ENCODE measurements around the gene AP3D1.

The AP3D1 gene

DNA sequence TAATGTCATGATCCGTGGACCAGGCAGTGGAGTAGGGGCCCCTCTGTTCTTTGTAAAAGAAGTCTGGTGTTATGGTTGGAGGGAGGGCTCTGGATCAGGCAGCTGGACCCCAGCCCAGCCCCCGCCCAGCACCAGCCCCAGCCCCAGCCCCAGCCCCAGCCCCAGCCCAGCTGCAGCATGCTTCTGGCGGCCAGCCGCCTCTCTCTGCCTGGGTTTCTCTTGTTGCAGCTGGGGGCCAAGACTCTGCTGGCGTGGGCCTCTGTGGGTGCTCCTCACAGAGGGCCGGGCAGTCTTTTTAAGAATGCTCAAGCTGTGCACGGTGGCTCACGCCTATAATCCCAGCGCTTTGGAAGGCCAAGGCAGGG lies 30.2 kb upstream of the AP3D1 start:
- DNase-seq (ENCODE audit: low spot score) = no peak

DNA sequence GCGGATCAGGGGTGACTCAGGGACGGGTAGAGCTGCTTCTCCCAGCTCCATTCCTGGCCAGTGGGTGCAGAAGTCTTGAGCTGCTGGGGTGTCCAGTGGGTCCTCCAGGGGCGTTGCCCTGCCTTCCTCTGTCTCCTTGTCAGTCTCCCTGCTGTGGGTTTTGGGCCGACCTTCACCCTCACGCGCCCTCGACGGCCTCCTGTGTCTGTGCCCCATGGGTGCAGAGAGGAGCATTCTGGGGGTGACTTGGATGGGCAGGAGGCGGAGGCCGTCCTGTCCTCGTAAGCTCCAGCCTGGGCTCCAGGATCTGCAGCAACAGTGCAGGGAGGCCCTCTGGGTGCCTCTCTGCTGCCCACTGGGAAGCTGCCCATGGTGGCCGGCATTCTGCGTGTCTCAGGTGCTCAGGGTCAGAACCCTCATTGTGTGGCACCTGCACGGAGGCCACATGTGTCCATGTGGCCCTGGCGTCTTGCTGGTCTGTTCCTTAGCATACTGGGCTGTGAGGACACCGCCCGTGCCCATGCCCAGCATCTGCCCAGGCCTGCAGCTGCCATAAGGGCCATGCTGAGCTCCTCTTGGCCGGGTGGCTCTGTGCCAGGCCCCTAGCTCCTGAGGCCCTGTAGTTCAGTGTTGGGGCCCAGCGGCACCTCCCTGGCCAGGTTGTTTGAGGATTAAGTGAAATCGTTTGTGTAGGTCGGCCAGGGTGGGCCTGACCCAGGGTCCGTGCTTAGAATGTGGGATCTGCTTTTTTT lies 29.7 kb upstream of the AP3D1 start:
- no peak for DNase-seq (ENCODE audit: low spot score)

DNA sequence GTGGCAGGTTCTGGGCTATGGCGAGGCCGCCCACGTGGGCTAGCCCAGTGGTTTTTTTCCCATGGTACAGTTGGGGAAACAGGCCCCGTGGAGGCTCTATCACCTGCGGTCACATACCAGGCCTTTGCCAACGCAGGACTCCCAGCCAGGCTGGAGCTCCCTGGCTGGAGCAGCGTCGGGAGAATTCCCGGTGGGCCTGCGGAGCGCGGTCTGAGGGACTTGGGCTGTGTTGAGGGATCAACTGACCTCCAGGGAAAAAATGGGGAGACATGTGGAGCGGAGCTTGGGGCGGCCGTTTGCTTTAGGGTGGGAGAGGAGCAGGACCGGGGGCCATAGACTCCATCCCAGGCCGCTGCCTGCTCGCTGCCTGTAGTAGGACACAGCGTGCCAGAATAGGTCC lies 28.7 kb upstream of the AP3D1 start:
- no peak for DNase-seq (ENCODE audit: low spot score)

DNA sequence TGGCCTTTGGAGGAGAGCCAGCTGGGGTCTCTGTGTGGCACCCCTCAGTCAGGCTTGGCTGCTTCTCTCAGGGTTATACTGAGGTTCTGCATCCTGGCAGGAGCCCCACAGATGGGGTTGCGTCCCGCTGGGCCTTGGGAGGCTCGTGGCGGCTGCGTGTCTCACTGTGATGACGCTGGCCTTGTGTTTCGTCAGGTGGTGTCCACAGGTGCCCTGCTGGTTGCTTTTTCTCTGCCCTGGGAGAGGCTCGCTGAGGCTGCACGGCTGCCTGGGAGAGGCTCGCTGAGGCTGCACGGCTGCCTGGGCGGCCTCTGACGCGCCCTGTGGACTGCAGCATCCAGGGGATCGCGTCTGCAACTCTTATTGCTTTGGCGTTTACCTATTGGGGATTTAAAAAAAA lies 27.7 kb upstream of the AP3D1 start:
- no peak for DNase-seq (ENCODE audit: low spot score)

DNA sequence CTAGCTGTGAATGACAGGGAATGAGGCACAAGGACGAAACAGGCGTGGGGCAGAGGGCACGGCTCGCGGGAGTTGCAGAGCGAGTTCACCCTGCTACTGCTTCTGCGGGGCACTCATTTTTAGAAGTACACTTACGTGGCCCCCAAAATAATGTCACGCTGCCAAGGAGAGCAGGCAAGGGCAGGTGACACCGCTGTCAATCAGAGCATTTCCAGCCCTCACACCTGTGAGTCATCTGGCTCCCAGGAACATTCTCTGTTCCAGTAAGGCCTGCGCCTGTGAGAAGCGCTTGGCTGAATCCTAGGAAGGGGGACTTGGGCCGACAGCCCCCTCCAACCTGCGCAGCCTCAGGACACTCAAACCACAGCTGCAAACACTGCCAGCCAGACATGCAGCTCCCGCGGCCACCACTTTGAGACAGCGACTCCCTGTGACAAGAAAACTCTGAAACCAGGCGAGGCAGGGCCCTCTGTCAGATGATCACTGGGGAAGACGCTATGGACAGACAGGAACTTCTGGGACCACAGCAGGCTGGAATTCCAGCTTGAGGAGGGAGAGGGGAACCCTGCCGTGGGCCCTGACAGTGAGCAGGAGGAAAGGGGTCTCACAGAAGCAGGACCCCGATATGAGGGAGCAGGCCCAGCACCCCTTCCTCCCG lies 25.1 kb upstream of the AP3D1 start:
- peak; percentile 58 for DNase-seq (ENCODE audit: low spot score)

DNA sequence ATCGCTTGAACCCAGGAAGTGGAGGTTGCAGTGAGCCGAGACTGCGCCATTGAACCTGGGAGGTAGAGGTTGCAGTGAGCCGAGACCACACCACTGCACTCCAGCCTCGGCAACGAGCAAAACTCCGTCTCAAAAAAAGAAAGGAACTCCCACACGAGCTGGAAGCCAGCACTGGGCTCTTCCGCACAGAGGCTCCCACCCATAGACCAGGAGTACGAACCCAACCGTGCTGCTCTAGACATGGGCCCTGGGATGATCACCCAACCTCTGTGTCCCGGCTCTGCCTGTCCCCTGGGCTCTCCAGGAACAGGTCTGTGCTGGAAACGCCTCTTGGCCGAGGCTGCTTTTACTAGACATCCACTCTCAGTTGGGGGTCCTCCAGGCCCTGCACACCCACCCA lies 24.4 kb upstream of the AP3D1 start:
- no peak for DNase-seq (ENCODE audit: low spot score)

DNA sequence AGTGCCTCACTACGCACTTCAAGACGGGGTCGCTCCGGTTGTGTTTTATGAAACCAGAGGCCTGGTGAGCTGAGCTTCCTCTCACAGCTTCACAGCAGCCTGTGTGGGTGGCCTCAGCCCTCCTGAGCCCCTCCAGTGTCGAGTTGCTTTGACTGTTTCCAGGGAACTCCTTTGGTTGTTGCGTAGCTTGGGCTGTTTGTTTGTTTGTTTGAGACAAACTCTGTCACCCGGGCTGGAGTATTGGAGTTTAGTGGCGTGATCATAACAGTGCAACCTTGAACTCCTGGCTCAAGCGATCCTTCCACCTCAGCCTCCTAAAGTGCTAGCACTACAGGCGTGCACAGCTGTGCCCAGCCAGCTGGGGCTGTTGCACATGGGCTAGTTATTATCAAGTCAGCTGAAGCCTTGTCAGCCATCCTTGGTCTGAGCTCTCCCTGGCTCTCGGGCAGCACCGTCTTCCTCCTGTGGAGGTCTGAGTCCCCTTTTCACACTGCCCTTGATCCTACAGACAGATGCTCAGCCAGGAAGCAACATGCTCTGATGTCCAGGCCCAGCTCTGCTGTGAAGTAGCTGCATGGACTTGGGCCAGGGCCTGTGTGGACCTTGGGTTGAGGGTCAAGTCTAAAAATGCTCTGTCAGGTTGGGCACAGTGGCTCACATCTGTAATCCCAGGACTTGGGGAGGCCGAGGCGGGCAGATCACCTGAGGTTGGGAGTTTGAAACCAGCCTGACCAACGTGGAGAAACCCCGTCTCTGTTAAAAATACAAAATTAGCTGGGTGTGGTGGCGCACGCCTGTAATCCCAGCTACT lies 22.6 kb upstream of the AP3D1 start:
- no peak for DNase-seq (ENCODE audit: low spot score)

DNA sequence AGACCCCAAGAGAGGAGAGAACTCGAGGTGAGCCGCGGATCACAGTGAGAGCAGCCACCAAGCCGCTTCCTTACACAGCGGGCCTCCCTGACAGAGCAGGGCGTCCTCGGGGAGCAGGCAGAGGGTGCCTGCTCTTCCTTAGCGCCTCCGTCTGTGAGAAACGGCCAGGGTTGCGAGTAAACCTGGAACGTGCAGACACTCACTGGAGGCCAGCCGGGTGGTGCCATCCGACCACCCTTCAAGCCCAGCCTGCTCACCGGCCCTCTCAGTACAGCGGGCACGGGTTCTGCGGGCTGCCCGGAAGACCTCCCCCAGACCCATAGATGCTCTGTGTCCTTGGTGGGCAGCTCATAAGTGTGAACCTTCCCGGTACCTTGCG lies 22.0 kb upstream of the AP3D1 start:
- DNase-seq (ENCODE audit: low spot score) = no peak

DNA sequence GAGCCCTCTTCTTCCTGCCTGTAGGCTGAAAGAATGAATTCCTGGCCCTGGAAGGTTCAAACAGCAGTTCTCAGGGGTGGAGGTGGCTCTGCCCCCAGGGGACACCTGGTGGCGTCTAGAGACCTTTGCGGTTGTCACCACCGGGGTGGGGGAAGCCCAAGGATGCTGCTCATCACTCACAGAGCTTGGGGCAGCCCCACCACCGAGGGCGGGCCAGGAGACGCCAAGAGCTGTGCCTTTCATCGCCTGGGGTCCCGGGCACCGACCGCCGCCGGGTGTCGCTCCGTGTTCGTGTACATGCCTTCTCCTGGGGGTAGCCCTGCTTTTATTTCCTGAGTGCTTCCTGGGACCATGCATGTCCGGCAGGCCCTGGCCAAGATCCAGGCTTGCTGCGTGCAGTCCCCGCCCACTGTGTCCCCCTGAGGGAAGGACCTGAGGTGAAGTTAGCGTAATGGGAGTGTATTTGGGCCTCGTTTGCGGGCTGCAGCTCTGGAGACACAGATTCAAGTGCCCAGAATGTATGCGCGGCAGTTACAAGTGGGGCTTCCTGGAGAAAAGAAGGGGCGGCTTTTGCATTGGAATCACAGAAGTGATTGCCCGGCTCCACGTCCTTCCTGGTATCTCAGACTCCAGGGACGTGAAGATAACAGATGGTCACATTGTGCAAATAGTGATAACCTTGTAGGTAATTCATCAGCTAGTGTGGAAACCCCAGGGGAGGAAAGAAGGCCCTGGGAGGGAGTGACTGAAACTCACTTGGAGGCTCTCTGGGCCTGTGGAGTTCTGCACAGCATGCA lies 20.2 kb upstream of the AP3D1 start:
- peak; percentile 6 for DNase-seq (ENCODE audit: low spot score)

DNA sequence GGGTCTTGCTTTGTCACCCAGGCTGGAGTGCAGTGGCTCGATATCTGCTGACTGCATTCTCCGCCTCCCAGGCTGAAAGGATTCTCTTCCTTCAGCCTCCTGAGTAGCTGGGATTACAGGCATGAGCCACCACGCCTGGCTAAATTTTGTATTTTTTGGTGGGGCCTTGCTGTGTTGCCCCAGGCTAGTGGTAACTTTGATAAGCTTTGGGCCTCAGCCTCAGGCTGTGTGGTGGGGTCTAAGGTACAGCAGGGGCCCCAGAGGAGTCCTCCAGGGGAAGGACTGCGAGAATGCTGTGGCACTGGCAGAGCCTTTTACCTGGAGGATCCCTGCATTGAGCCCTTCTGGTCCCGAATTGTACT lies 19.6 kb upstream of the AP3D1 start:
- no peak for DNase-seq (ENCODE audit: low spot score)

DNA sequence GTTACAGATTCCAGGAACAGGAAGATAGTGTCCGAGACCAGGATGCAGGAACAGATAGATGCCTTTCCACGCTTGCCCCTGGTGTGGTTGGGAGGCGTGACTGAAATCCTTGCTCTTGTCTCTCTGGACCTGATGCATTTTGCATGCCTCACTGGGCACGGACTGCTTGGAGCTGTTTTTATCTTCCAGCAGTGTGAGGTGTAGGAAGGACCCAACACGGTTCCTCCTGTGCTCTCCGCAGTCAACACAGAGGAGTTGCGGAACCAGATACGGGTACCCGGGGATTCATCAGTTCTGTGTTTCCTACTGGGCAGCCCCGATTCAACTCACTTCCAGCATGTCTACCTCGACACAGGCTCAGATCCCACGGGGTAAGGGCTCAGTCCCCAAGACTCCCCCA lies 18.9 kb upstream of the AP3D1 start:
- peak; percentile 47 for DNase-seq (ENCODE audit: low spot score)

DNA sequence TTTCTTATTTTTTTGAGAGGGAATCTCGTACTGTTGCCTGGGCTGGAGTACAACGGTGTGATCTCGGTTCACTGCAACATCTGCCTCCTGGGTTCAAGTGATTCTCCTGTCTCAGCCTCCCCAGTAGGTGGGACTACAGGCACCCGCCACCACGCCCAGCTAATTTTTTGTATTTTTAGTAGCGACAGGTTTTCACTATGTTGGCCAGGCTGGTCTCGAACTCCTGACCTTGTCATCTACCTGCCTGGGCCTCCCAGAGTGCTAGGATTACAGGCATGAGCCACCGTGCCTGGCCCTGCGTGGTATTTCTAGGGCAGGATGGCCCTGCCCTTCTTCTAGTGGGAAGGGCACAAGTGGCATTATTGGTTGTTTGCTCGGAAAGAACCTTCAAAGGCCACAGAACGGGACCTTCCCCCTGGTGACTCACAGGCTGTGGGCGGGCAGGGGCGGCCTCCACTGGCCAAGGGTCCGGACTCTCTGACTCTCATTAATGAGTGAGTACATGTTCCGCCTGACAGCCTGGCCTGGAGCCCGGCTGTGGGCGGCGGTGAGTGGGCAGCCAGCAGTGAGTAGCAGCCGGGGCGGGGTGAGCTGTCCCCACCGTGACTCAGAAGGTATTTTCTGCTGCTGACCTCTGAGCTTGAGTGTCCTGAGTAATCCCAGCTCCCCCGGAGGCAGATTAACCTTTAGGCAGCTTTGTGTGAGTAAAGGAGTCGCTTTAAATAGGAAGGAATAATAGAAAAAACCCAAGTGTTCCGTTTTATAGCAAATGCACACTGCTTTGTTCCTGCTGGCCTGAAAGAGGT lies 17.5 kb upstream of the AP3D1 start:
- peak; percentile 100 for DNase-seq (ENCODE audit: low spot score)

DNA sequence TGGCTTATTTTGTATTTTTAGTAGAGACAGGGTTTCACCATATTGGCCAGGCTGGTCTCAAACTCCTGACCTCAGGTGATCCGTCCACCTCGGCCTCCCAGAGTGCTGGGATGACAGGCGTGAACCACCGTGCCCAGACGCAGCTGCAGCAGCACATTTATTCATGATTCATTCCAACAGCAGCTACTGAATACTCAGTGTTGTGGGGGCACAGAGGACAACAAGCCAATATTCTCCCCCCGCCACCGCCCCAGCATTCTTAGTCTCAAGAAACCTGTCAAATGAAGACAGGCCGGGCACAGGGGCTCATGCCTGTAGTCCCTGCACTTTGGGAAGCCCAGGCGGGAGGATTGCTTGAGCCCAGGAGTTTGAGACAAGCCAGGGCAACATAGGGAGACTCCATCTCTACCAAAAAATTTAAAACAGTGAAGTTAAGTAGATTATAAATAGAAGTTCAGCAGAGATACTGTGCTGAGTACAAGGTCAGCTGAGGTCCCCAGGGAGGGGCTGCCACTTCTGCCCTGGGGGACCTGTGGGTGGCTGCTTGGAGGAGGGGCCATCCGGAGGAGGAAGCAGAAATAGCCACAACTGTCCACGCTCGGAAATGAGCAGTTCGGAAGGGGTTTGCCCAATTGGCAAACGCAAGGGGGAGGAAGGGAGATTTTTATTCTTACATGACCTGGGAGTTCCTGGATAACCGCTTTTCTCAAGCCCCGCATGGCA lies 16.7 kb upstream of the AP3D1 start:
- DNase-seq (ENCODE audit: low spot score) = peak; percentile 42

DNA sequence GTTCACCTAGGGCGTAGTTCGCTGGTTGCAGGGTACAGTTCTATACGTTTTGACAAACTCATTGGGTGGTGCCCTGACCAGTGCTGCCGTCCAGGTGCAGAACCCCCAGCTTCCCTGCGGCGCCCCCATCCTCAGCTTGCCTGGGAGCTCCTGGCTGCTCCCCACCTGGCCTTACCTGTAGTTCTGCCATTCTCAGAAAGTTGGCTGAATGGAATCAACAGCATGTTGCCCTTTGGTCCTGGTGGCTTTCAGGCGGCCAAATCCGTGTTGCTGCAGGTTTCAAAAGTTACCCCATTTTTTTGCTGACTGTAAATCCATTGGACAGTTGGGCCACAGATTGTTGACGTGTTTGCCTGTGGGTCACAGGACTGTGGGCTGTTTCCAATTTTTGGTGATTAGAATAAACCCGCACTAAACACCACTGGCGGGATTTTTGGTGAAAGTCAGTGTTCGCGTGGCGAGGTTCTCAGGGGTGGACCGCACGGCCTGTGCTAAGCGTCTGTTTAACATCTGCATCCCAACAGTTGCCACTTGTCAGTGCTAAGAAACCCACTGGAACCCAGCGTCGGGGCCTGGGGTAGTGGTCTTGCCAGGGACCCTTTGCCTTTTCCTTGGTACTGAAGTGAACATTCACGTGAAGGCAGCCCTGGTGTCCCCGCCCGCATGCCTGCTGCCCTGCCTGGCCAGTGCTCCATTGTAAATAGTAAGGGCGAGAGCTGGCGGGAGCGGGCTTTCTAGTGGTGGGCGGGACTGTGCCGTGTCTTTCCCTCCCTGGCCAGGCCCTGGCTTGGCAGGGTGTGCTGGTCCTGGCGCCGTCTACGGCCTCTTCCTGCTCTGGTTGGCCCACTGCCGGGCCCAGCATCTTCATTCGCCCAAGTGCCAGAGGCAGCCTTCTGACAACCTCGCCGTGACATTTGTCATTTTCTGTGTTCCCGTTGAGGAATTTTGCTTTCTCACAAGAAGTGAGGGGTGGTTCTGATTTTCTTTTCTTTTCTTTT lies 15.7 kb upstream of the AP3D1 start:
- DNase-seq (ENCODE audit: low spot score) = peak; percentile 49

DNA sequence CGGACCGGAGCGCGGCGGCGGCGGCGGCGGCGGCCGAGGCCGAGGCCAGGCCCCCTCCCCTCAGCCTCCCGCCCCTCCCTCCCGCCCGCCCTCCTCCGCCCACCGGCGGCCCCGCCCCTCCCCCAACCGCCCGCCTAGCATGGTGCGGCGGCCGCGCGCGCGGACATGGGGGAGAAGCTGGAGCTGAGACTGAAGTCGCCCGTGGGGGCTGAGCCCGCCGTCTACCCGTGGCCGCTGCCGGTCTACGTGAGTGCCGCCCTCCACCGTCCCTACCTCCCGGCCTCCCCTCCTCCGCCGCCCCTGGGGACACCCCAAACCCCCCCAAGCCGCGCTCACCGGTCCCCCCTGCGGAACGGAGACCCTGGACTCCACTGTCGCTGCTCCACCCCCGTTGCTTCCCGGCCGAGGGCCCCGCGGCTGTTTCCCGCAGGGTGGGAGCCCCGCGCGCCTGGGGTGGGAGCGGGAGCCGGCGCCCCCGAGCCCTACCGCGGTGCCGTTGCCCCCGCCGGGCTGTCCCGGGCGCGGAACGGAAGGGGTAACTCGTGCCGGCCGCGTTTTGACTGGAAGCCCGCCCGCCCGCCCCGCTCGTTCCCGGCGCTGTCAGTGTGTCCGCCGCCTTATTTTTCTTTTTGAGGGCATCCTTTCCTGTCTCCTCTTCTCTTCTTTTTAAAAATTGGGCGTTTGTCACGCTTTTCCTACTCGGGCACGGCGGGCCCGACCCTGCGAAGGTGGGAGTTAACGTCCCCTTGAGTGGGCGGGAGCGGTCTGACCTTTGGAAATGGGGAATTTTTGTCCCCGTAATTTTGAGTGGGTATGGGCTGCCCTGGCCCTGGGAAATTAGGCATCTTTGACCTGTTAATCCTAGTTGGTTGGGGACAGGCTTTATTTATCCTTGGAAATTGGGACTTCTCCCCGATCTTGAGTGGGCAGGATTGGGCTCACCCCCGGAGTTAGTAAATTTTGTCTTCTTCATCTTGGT lies 12.9 kb upstream of the AP3D1 start:
- DNase-seq (ENCODE audit: low spot score) = peak; percentile 20

DNA sequence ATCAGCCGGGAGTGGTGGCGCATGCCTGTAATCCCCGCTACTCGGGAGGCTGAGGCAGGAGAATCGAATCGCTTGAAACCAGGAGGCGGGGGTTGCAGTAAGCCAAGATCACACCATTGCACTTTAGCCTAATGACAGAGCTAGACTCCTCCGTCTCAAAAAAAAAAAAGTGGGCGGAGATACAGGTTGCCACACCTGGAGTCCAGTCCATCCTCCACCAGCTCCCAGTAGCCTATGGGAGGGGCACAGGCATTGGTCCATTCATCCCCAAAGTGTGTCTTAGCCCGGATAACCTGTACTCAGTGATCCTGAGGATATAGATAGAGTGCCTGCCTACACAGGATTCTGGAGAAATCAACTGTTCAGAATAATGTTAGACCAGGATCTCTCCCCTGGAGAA lies 9.0 kb upstream of the AP3D1 start:
- no peak for DNase-seq (ENCODE audit: low spot score)

DNA sequence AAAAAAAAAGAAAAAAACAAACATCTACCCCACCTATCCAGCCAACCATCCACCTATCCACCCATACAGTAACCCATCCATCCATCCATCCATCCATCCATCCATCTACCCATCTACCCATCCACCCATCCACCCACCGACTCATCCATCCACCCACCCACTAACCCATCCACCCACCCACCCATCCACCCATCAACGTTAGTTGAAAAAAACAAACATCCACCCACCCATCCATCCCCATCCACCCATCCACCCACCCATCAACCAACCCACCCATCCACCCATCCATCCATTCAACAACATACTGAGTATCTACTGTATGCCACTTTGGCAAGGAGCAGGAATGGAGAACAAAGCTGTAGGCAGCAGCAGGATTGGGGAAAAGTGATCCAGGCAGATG lies 6.1 kb upstream of the AP3D1 start:
- no peak for DNase-seq (ENCODE audit: low spot score)

DNA sequence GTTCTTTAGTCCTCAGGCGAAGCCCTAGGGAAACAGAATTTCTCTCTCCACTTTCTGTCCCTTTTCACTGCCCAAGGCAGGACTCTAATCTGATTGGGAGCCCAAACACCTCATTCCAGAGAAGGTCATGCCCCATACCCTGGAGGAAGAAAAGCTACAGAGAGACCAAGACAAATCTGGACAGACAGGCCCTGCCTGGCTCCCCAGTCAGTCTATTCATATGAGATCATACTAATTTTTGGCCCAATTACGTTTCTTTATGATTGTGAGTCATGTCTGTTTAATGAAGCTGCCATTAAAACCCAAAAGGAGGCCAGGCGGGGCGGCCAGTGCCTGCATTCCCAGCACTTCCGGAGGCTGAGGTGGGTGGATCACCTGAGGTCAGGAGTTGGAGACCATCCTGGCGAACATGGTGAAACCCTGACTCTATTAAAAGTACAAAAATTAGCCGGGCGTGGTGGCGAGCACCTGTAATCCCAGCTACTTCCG lies 3.3 kb upstream of the AP3D1 start:
- peak; percentile 57 for DNase-seq (ENCODE audit: low spot score)

Measured in kidney tubule cell (primary cell).